ENCODE measurements around the gene OVCA2.

The OVCA2 gene

GRCh38 chr17:2071024-2071385 lies 29.2 kb downstream of the OVCA2 start:
- no peak for DNase-seq (ENCODE audit: low read depth)
- H3K4me3 ChIP-seq (ENCODE audit: control insufficient read depth, low read depth, low read length) = no peak overlapping the region
- TF ChIP-seq CTCF (conservative IDR thresholded peaks at IDR 0.05; ENCODE audit: control insufficient read depth, insufficient read depth, low read depth, low read length) = no peak

DNA sequence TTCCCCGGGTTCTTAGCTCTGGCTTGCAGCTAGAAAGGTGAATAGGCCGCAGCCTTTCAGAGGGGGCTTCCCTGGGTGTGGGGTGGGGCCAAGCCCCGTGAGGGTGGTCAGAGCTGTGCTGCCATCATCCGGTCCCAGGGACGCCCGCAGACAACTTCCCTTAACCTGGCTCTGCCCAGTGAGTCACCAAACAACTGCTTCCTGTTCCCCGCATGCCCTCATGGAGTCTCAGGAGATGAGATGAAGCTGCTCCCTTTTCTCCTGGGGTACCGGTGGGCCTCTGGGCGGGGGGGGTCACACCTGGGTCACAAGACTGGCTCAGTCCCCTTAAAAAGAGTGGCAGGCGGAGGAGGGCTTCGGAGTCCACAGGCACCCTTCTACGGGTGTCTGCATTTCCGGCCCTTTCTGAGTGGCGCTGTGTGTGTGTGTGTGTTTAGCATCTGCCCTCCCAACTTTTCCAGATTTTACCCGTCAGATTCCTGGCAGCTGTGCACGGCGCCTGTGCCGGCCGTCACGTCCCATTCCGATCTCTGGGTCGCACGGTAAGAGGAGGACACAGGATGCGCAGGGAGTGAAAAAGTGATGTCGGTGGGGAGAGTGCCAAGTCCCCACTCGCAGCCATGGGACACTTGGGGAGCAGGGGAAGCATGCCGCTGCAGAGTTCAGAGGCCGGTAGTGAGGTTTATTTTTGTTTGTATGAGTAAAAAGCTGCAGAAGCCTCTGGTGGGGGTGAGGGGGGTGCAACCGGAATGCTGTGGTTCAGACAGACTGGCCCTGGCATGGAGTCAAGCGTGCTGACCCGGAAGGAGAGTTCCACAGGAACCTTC lies 29.8 kb downstream of the OVCA2 start:
- peak; percentile 21 for DNase-seq (ENCODE audit: low read depth)
- H3K4me3 ChIP-seq (ENCODE audit: control insufficient read depth, low read depth, low read length) = no peak overlapping the region
- TF ChIP-seq CTCF (conservative IDR thresholded peaks at IDR 0.05; ENCODE audit: control insufficient read depth, insufficient read depth, low read depth, low read length) = no peak

GRCh38 chr17:2074919-2075318 lies 33.1 kb downstream of the OVCA2 start:
- TF ChIP-seq CTCF (conservative IDR thresholded peaks at IDR 0.05; ENCODE audit: control insufficient read depth, insufficient read depth, low read depth, low read length) = no peak
- no peak overlapping the region for H3K4me3 ChIP-seq (ENCODE audit: control insufficient read depth, low read depth, low read length)
- no peak for DNase-seq (ENCODE audit: low read depth)

DNA sequence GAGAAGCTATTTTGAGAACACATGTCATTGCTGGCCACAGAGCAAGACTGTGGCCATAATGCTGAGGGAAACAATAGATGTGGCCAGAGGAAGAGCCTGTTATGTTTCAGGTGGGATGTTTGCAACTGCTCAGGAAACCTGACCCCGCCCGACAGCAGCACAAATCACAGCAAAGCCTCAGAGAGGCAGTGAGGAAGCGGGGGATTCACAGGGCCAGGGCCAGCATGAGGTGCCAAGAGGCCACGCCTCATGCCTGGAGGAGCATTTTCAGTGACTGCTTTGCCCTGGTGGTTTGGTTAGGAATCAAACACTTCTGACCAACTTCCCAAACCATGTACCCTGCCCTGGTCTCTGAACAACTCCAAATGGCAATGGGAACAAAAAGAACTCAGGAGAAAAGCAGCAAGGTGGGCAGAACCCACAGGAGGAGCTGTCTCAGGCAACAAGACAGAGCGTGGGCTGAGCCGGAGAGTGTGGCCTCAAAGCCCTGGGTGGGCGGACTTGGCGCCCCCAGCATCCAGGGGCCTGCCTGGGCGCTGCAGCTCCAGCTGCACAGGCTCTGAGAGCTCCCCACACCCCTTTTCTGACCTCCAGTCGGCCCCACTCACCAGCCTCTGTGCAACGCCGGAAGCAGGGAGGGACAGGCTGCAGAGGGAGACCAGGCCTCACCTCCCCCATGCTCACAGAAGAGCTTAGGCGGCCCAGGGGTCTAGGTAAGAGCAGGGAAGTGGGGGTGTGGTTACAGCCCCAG lies 33.7 kb downstream of the OVCA2 start:
- TF ChIP-seq CTCF (conservative IDR thresholded peaks at IDR 0.05; ENCODE audit: control insufficient read depth, insufficient read depth, low read depth, low read length) = peak; percentile 2
- no peak overlapping the region for H3K4me3 ChIP-seq (ENCODE audit: control insufficient read depth, low read depth, low read length)
- DNase-seq (ENCODE audit: low read depth) = peak; percentile 53

DNA sequence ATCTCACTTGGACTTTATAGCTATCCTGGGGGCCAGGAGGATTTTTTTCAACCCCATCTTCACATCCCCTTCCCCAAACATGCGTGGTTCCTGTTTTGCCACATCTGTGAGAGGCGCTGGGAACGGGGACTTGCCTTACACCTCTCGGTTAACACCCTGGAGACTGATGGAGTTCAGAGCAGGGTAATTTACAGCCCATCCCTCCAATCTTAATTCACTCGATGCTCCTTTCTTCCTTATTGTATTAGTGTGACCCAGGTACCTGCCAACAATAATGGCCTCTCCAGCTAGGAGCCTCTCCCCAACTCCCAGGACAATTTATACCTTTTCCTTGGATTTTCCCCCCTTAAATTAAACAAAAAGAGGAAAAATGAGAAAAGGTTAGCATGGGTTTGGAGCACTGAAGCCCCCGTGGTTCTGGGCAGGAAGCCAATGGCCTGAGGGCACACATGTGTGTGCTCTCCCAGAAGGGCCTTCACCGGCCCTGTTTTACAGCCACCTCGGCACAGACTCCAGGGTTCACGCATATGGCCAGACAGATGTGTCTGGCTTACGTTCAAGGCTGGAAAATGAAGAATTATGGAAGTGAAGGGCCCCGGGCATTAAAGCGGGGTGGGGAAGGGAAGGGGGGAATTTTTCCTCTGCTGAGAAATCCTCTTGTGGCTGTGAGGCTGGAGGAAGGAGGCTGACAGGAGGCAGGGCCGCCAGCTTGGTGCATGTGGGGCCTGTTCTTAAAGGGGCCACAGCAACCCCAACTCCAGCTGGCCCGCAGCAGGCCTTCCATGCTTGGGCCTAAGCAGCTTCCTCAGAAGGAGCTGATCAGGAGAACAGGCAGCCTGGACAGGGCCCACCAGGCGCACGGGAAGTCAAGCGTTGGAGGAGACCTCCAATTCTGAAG lies 34.5 kb downstream of the OVCA2 start:
- TF ChIP-seq CTCF (conservative IDR thresholded peaks at IDR 0.05; ENCODE audit: control insufficient read depth, insufficient read depth, low read depth, low read length) = no peak
- H3K4me3 ChIP-seq (ENCODE audit: control insufficient read depth, low read depth, low read length) = no peak overlapping the region
- DNase-seq (ENCODE audit: low read depth) = peak; percentile 28

DNA sequence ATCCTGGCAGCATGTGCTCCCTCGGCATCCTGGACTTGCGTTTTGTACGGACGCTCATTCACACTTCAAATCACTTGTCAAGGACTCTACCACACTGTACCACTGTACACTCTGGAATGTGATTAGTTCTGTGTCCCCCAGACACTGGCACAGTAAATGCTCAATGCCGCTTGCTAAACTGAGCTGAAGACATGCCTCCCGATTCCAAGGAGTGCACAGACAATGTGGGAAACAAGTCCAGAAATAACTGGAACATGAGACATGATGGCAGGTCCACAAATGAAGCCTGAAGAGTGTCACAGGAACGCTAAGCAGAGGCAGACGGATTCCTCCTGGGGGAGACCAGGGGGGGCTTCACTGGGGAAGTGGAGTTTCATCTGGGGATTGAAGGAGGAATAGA lies 35.2 kb downstream of the OVCA2 start:
- no peak for TF ChIP-seq CTCF (conservative IDR thresholded peaks at IDR 0.05; ENCODE audit: control insufficient read depth, insufficient read depth, low read depth, low read length)
- DNase-seq (ENCODE audit: low read depth) = no peak
- no peak overlapping the region for H3K4me3 ChIP-seq (ENCODE audit: control insufficient read depth, low read depth, low read length)
